IMR-90 (cell line): ENCODE data around the gene MYOCD. TPM values are rescaled to one million over a fixed set of nuclear protein-coding genes. Genes with fewer than 3 reads are reported as not detected.

ENCODE experiments used
- ATAC-seq: fragments of 200-7000 bp; cut with Tn5 transposase; 2 replicates; pipeline ENCODE4 v1.9.1; 2020; ENCODE audit warnings: low read depth, mild to moderate bottlenecking, moderate library complexity
- BruUV-seq: library from RNA; stranded (reverse); fragments of 400-500 nt; replicated peaks from 2 replicates; lab custom pipeline; 2021; lab: Mats Ljungman, UMichigan
- CTCF ChIA-PET: fragments of 300-600 bp; formaldehyde crosslinking; extraction: SDS; loops from one replicate; lab custom pipeline; 2021; ENCODE audit warnings: antibody characterized with exemption; lab: Yijun Ruan, JAX
- POLR2A ChIA-PET: fragments of 300-600 bp; sonication (Branson Sonifier 250); formaldehyde crosslinking; loops from one replicate; lab custom pipeline; 2022; ENCODE audit warnings: antibody characterized with exemption; ENCODE audit not compliant: unreplicated experiment; lab: Charles Lee
- DNase-seq: peaks from one replicate; pipeline ENCODE4 v3.0.0; 2013
- H2AFZ ChIP-seq: replicated peaks from 2 replicates; pipeline ENCODE3; 2013; ENCODE audit warnings: low read length, mild to moderate bottlenecking; ENCODE audit not compliant: poor library complexity
- H2AK5ac ChIP-seq: 2 replicates; pipeline ENCODE4 v1.6.1; 2013; ENCODE audit warnings: low read depth, low read length, inconsistent platforms
- H2AK9ac ChIP-seq: replicated peaks from 2 replicates; pipeline ENCODE3; 2013; ENCODE audit warnings: mild to moderate bottlenecking, low read depth, low read length, moderate library complexity; ENCODE audit not compliant: poor library complexity
- H2BK120ac ChIP-seq: 2 replicates; pipeline ENCODE4 v1.6.1; 2013; ENCODE audit warnings: low read depth, low read length, inconsistent platforms
- H2BK15ac ChIP-seq: 3 replicates; pipeline ENCODE4 v1.6.1; 2013; ENCODE audit warnings: low read depth, low read length, inconsistent platforms
- H2BK20ac ChIP-seq: 2 replicates; pipeline ENCODE4 v1.6.1; 2013; ENCODE audit warnings: low read depth, mild to moderate bottlenecking, inconsistent platforms, low read length, moderate library complexity
- H2BK5ac ChIP-seq: 2 replicates; pipeline ENCODE4 v1.6.1; 2013; ENCODE audit warnings: mild to moderate bottlenecking, low read depth, low read length, inconsistent platforms; ENCODE audit not compliant: poor library complexity, severe bottlenecking
- H3K14ac ChIP-seq: replicated peaks from 2 replicates; pipeline ENCODE4 v1.6.1; 2013; ENCODE audit warnings: low read depth, low read length, inconsistent platforms
- H3K18ac ChIP-seq: 2 replicates; pipeline ENCODE4 v1.6.1; 2013; ENCODE audit warnings: low read depth, low read length, control low read depth
- H3K23ac ChIP-seq: 2 replicates; pipeline ENCODE4 v1.6.1; 2013; ENCODE audit warnings: low read depth, low read length, inconsistent platforms
- H3K27ac ChIP-seq: 2 replicates; pipeline ENCODE4 v1.5.1; 2013; ENCODE audit warnings: mild to moderate bottlenecking, control low read depth, low read length; ENCODE audit not compliant: insufficient read depth
- H3K27me3 ChIP-seq: 2 replicates; pipeline ENCODE4 v1.6.1; 2013; ENCODE audit warnings: low read length; ENCODE audit not compliant: control insufficient read depth, insufficient read depth
- H3K36me3 ChIP-seq: 2 replicates; pipeline ENCODE4 v1.6.1; 2013; ENCODE audit warnings: low read length, mixed read lengths; ENCODE audit not compliant: control insufficient read depth, insufficient read depth
- H3K4ac ChIP-seq: 2 replicates; pipeline ENCODE4 v1.6.1; 2013; ENCODE audit warnings: low read depth, low read length, inconsistent platforms
- H3K4me1 ChIP-seq: 2 replicates; pipeline ENCODE4 v1.6.1; 2013; ENCODE audit warnings: low read length, mixed read lengths; ENCODE audit not compliant: control insufficient read depth, insufficient read depth
- H3K4me2 ChIP-seq: 2 replicates; pipeline ENCODE4 v1.6.1; 2013; ENCODE audit warnings: low read depth, mild to moderate bottlenecking, control low read depth, low read length, moderate library complexity
- H3K4me3 ChIP-seq: 2 replicates; pipeline ENCODE4 v1.5.1; 2013; ENCODE audit warnings: low read depth, mild to moderate bottlenecking, control low read depth, low read length, moderate library complexity; ENCODE audit not compliant: insufficient read depth
- H3K56ac ChIP-seq: 2 replicates; pipeline ENCODE4 v1.6.1; 2013; ENCODE audit warnings: low read length, inconsistent platforms; ENCODE audit not compliant: insufficient read depth; ENCODE audit errors: extremely low read depth
- H3K79me1 ChIP-seq, 2 experiments: 2 replicates each; pipeline ENCODE4 v1.6.1; 2013; ENCODE audit warnings: low read length in 2 of 2, inconsistent platforms in 1 of 2, low read depth in 1 of 2
- H3K9ac ChIP-seq: 2 replicates; pipeline ENCODE4 v1.6.1; 2013; ENCODE audit warnings: low read depth, low read length, control low read depth
- H3K9me1 ChIP-seq: 2 replicates; pipeline ENCODE4 v1.6.1; 2013; ENCODE audit warnings: low read length, inconsistent platforms; ENCODE audit not compliant: insufficient read depth
- H3K9me3 ChIP-seq: 2 replicates; pipeline ENCODE4 v1.6.1; 2013; ENCODE audit warnings: low read length; ENCODE audit not compliant: control insufficient read depth, insufficient read depth
- H4K20me1 ChIP-seq: 2 replicates; pipeline ENCODE4 v1.6.1; 2013; ENCODE audit warnings: low read length, inconsistent platforms; ENCODE audit not compliant: insufficient read depth
- H4K5ac ChIP-seq: 2 replicates; pipeline ENCODE4 v1.6.1; 2013; ENCODE audit warnings: mild to moderate bottlenecking, low read depth, low read length, control low read depth
- H4K8ac ChIP-seq, 2 experiments: 2 replicates each; pipeline ENCODE4 v1.6.1; 2013; ENCODE audit warnings: low read depth in 2 of 2, low read length in 2 of 2, control low read depth in 1 of 2, inconsistent platforms in 1 of 2
- H4K91ac ChIP-seq: 2 replicates; pipeline ENCODE4 v1.6.1; 2013; ENCODE audit warnings: low read depth, low read length, inconsistent platforms; ENCODE audit not compliant: insufficient read depth
- BHLHE40 ChIP-seq: fragments of 150-350 bp; IDR thresholded peaks from 2 replicates; pipeline ENCODE4 v1.6.1; 2016; ENCODE audit warnings: mild to moderate bottlenecking, low read depth, low read length
- CEBPB ChIP-seq: IDR thresholded peaks from 2 replicates; pipeline ENCODE4 v1.6.1; 2012; ENCODE audit warnings: low read depth, low read length, improper control_type of control experiment
- CHD1 ChIP-seq: IDR thresholded peaks from 2 replicates; pipeline ENCODE4 v1.6.1; 2012; ENCODE audit warnings: low read depth, low read length, improper control_type of control experiment
- CTCF ChIP-seq: conservative IDR thresholded peaks from 2 replicates; pipeline ENCODE4 v1.5.1; 2012; ENCODE audit warnings: mild to moderate bottlenecking, low read depth, low read length, improper control_type of control experiment
- ELK1 ChIP-seq: fragments of 150-350 bp; IDR thresholded peaks from 2 replicates; pipeline ENCODE4 v1.6.1; 2016; ENCODE audit warnings: low read depth, mild to moderate bottlenecking, low read length, moderate library complexity, borderline replicate concordance
- FOS ChIP-seq: fragments of 150-350 bp; IDR thresholded peaks from 2 replicates; pipeline ENCODE4 v1.6.1; 2016; ENCODE audit warnings: low read depth, low read length
- MAFK ChIP-seq: IDR thresholded peaks from 2 replicates; pipeline ENCODE4 v1.6.1; 2012; ENCODE audit warnings: low read depth, low read length, improper control_type of control experiment
- MXI1 ChIP-seq: IDR thresholded peaks from 2 replicates; pipeline ENCODE4 v1.6.1; 2012; ENCODE audit warnings: low read depth, mild to moderate bottlenecking, low read length, moderate library complexity, borderline replicate concordance
- NFE2L2 ChIP-seq: fragments of 150-350 bp; IDR thresholded peaks from 2 replicates; pipeline ENCODE4 v1.6.1; 2016; ENCODE audit warnings: low read depth, mild to moderate bottlenecking, low read length
- POLR2A ChIP-seq: IDR thresholded peaks from 2 replicates; pipeline ENCODE4 v1.6.1; 2012; ENCODE audit warnings: mild to moderate bottlenecking, low read depth, low read length
- RAD21 ChIP-seq: IDR thresholded peaks from 2 replicates; pipeline ENCODE4 v1.6.1; 2012; ENCODE audit warnings: low read length, improper control_type of control experiment
- RFX5 ChIP-seq: IDR thresholded peaks from 2 replicates; pipeline ENCODE4 v1.8.0; 2012; ENCODE audit warnings: low read depth, mild to moderate bottlenecking, low read length, moderate library complexity
- USF2 ChIP-seq: fragments of 150-350 bp; IDR thresholded peaks from 2 replicates; pipeline ENCODE4 v1.6.1; 2017; ENCODE audit warnings: mild to moderate bottlenecking, antibody characterized with exemption, low read length, low read depth
- WGBS, 2 experiments: methylation state at CpG; one replicate each; pipeline versions ENCODE4 v1.1.5 to v1.1.7; 2013; ENCODE audit warnings: missing lambda C conversion rate in 2 of 2; ENCODE audit not compliant: insufficient read length in 1 of 2; ENCODE audit errors: extremely low coverage in 2 of 2; 5-methylcytosine and 5-hydroxymethylcytosine counted together
- dilution Hi-C: fragments of 300-500 bp; cut with HindIII; formaldehyde crosslinking; loops from one replicate; pipeline ENCODE4 v1.14.3; 2018; ENCODE audit warnings: low sequenced_read_pairs; ENCODE audit not compliant: unreplicated experiment
- in situ Hi-C: fragments of 300-500 bp; cut with MboI; formaldehyde crosslinking; loops from 3 replicates; pipeline ENCODE4 v1.14.3; 2019; ENCODE audit warnings: low sequenced_read_pairs, inconsistent platforms, mixed read lengths
- intact Hi-C: fragments of 100-400 bp; cut with micrococcal nuclease; formaldehyde crosslinking; loops from 2 replicates; pipeline ENCODE4 v1.10.0; 2022
- polyA plus RNA-seq, 3 experiments: library from polyadenylated mRNA; depleted of rRNA; stranded (reverse); fragments of >200 nt; gene quantifications; 2 replicates each; pipeline ENCODE4 v1.2.3, GENCODE V29; 2012; ENCODE audit warnings: low replicate concordance in 1 of 3
- total RNA-seq: library from RNA; depleted of rRNA; stranded (reverse); fragments of >200 nt; gene quantifications from 2 replicates; pipeline ENCODE4 v1.2.3, GENCODE V29; 2012

The MYOCD gene
- total and polyA plus RNA-seq, 2 of the 4 experiments (the other 2 are of a cell fraction), result 10.6 to 20.1 TPM

GRCh38 chr17:12815642-12816141 is 150.0 kb downstream of the MYOCD start:
- in situ Hi-C loops (loop anchor here (25.0 kb wide), 1 partner anchor 97 kb away; no protein-coding TSS in a partner anchor), intact Hi-C loops (no loop called here), dilution Hi-C loops (no loop called here)
- WGBS, 2 experiments, result 40% methylated on average over 1 of the region's 3 CpGs; no CpG with 5 or more reads in 1 of the 2 experiments
- H3K4me1 ChIP-seq, result no peaks in the 10 kb centered on the region
- no peaks in the 10 kb centered on the region for H3K9me3 ChIP-seq
- no peak overlapping the region for H3K9ac ChIP-seq
- H3K9me1 ChIP-seq, result no peaks in the 10 kb centered on the region
- no peaks in the 10 kb centered on the region for H3K36me3 ChIP-seq
- no TSS peak for BruUV-seq
- CTCF ChIA-PET, result no interaction called here
- TF ChIP-seq CHD1, result no peak
- TF ChIP-seq MAFK, result no peak
- TF ChIP-seq BHLHE40, result no peak
- no peak for TF ChIP-seq FOS
- TF ChIP-seq RFX5, result no peak
- no peak for TF ChIP-seq ELK1
- no peak for TF ChIP-seq MXI1
- TF ChIP-seq POLR2A, result no peak
- no peak for TF ChIP-seq CEBPB
- TF ChIP-seq RAD21, result no peak
- no peak for TF ChIP-seq NFE2L2
- TF ChIP-seq CTCF, result no peak
- TF ChIP-seq USF2, result no peak
- H3K4ac ChIP-seq, result no peak overlapping the region
- H3K4me3 ChIP-seq, result no peak overlapping the region
- no peak overlapping the region for H4K5ac ChIP-seq
- no peak overlapping the region for H4K91ac ChIP-seq
- H3K27ac ChIP-seq, result no peak overlapping the region
- H3K27me3 ChIP-seq, result no peaks in the 10 kb centered on the region
- no peak overlapping the region for H4K8ac ChIP-seq
- H3K14ac ChIP-seq, result no peak overlapping the region
- ATAC-seq (no peak), DNase-seq (no peak)
- no peak overlapping the region; the same call in 1 of the 2 replicates for H3K23ac ChIP-seq
- H2BK20ac ChIP-seq, result no peak overlapping the region
- H3K56ac ChIP-seq, result no peak overlapping the region
- H2AK9ac ChIP-seq, result no peak overlapping the region
- no peaks in the 10 kb centered on the region for H4K20me1 ChIP-seq
- H2BK15ac ChIP-seq, result no peak overlapping the region
- no peak overlapping the region for H3K4me2 ChIP-seq
- H3K18ac ChIP-seq, result no peak overlapping the region
- no peak overlapping the region for H2AK5ac ChIP-seq
- H3K79me1 ChIP-seq, result no peaks in the 10 kb centered on the region
- no peak overlapping the region for H2AFZ ChIP-seq
- POLR2A ChIA-PET, result no interaction called here
- no peak overlapping the region for H2BK5ac ChIP-seq
- no peak overlapping the region for H2BK120ac ChIP-seq
